Neural cell (in vitro differentiated cells): ENCODE data around the gene MSANTD2. TPM values are rescaled to one million over a fixed set of nuclear protein-coding genes. Genes with fewer than 3 reads are reported as not detected.

ENCODE experiments used
- H2AFZ ChIP-seq: fragments of 200-600, 300-800 bp; sonication (generic), shearing (Covaris generic); 2 replicates; pipeline ENCODE4 v1.6.0; 2014; ENCODE audit warnings: low read depth, mild to moderate bottlenecking, antibody characterized with exemption, low read length, moderate library complexity
- H3F3A ChIP-seq: fragments of 200-600 bp; shearing (Covaris generic); 2 replicates; pipeline ENCODE4 v1.6.1; 2016; ENCODE audit warnings: mild to moderate bottlenecking, moderate library complexity, mixed read lengths, antibody characterized with exemption, low read length; ENCODE audit not compliant: insufficient read depth, poor library complexity, severe bottlenecking
- H3K27ac ChIP-seq: fragments of 200-600, 300-800 bp; sonication (generic), shearing (Covaris generic); 2 replicates; pipeline ENCODE4 v1.5.1; 2014; ENCODE audit warnings: mild to moderate bottlenecking, low read length, moderate library complexity
- H3K27me3 ChIP-seq: fragments of 300-800, 200-600 bp; sonication (generic), shearing (Covaris generic); 2 replicates; pipeline ENCODE4 v1.6.0; 2014; ENCODE audit warnings: mild to moderate bottlenecking, low read depth, low read length, moderate library complexity; ENCODE audit not compliant: insufficient read depth
- H3K36me3 ChIP-seq: fragments of 300-800, 200-600 bp; sonication (generic), shearing (Covaris generic); 2 replicates; pipeline ENCODE4 v1.5.1; 2014; ENCODE audit warnings: mild to moderate bottlenecking, antibody characterized with exemption, low read length, moderate library complexity; ENCODE audit not compliant: insufficient read depth
- H3K4me2 ChIP-seq: fragments of 300-800, 200-600 bp; sonication (generic), shearing (Covaris generic); 2 replicates; pipeline ENCODE4 v1.6.0; 2014; ENCODE audit warnings: mild to moderate bottlenecking, low read length
- H3K4me3 ChIP-seq: fragments of 300-800, 200-600 bp; sonication (generic), shearing (Covaris generic); 2 replicates; pipeline ENCODE4 v1.5.1; 2014; ENCODE audit warnings: mild to moderate bottlenecking, low read length, moderate library complexity
- H3K79me2 ChIP-seq: fragments of 200-600 bp; shearing (Covaris generic); replicated peaks from 2 replicates; pipeline ENCODE4 v1.6.0; 2014; ENCODE audit warnings: mild to moderate bottlenecking, low read length, moderate library complexity; ENCODE audit not compliant: insufficient read depth
- H3K9ac ChIP-seq: fragments of 300-800, 200-600 bp; sonication (generic), shearing (Covaris generic); 2 replicates; pipeline ENCODE4 v1.6.1; 2016; ENCODE audit warnings: mild to moderate bottlenecking, low read length, mixed read lengths
- H3K9me2 ChIP-seq: fragments of 200-600 bp; shearing (Covaris generic); 2 replicates; pipeline ENCODE4 v1.6.1; 2016; ENCODE audit warnings: mild to moderate bottlenecking, low read length, mixed read lengths; ENCODE audit not compliant: insufficient read depth
- H3K9me3 ChIP-seq: fragments of 200-600, 300-800 bp; sonication (generic), shearing (Covaris generic); 2 replicates; pipeline ENCODE4 v1.6.1; 2016; ENCODE audit warnings: mild to moderate bottlenecking, mixed run types, low read length, moderate library complexity, mixed read lengths
- H4K20me1 ChIP-seq: fragments of 200-600 bp; shearing (Covaris generic); 2 replicates; pipeline ENCODE4 v1.6.1; 2016; ENCODE audit warnings: mild to moderate bottlenecking, mixed run types; ENCODE audit not compliant: insufficient read depth
- EP300 ChIP-seq: fragments of 450-650 bp; conservative IDR thresholded peaks from 2 replicates; pipeline ENCODE4 v1.6.1; 2014; ENCODE audit warnings: antibody characterized with exemption, mild to moderate bottlenecking, moderate library complexity; ENCODE audit not compliant: poor library complexity, severe bottlenecking
- EZH2 ChIP-seq: fragments of 200-600, 300-800 bp; shearing (Covaris generic), sonication (generic); IDR thresholded peaks from 2 replicates; pipeline ENCODE4 v1.6.1; 2014; ENCODE audit warnings: antibody characterized with exemption, low read length, borderline replicate concordance, mild to moderate bottlenecking; ENCODE audit not compliant: insufficient read depth, poor library complexity, severe bottlenecking
- MXI1 ChIP-seq: fragments of 450-650 bp; conservative IDR thresholded peaks from 2 replicates; pipeline ENCODE4 v1.6.1; 2014; ENCODE audit warnings: antibody characterized with exemption, mild to moderate bottlenecking; ENCODE audit not compliant: poor library complexity, severe bottlenecking
- POLR2AphosphoS5 ChIP-seq: IDR thresholded peaks from 2 replicates; pipeline ENCODE4 v1.6.1; 2012
- RAD21 ChIP-seq: fragments of 450-650 bp; conservative IDR thresholded peaks from 2 replicates; pipeline ENCODE4 v1.6.1; 2014; ENCODE audit warnings: antibody characterized with exemption, mild to moderate bottlenecking, moderate library complexity
- REST ChIP-seq: IDR thresholded peaks from 2 replicates; pipeline ENCODE4 v1.6.1; 2012; ENCODE audit warnings: borderline replicate concordance
- SMC3 ChIP-seq: fragments of 450-650 bp; conservative IDR thresholded peaks from 2 replicates; pipeline ENCODE4 v1.6.1; 2014; ENCODE audit warnings: antibody characterized with exemption, mild to moderate bottlenecking, moderate library complexity; ENCODE audit not compliant: poor library complexity
- TAF1 ChIP-seq: IDR thresholded peaks from 2 replicates; pipeline ENCODE4 v1.6.1; 2012; ENCODE audit warnings: low read depth
- polyA plus RNA-seq: library from polyadenylated mRNA; depleted of rRNA; stranded (reverse); fragments of >200 nt; gene quantifications from 2 replicates; pipeline ENCODE4 v1.2.3, GENCODE V29; 2014
- TF ChIP-seq, protein P1 (sequence below): fragments of 450-650 bp; IDR thresholded peaks from 2 replicates; pipeline ENCODE4 v1.5.1; 2014; ENCODE audit warnings: antibody characterized with exemption, mild to moderate bottlenecking, moderate library complexity; ENCODE audit not compliant: poor library complexity, severe bottlenecking

Gene MSANTD2
- polyA plus RNA-seq, 1 donor from 2014 or later: 45.3 TPM

GRCh38 chr11:124737638-124738305 is 62.4 kb downstream of the MSANTD2 start:
- TF ChIP-seq REST (no peak), EP300 (no peak), MXI1 (no peak), TAF1 (no peak), SMC3 (no peak), EZH2 (no peak), POLR2AphosphoS5 (no peak), RAD21 (no peak)
- TF ChIP-seq, protein P1, sequence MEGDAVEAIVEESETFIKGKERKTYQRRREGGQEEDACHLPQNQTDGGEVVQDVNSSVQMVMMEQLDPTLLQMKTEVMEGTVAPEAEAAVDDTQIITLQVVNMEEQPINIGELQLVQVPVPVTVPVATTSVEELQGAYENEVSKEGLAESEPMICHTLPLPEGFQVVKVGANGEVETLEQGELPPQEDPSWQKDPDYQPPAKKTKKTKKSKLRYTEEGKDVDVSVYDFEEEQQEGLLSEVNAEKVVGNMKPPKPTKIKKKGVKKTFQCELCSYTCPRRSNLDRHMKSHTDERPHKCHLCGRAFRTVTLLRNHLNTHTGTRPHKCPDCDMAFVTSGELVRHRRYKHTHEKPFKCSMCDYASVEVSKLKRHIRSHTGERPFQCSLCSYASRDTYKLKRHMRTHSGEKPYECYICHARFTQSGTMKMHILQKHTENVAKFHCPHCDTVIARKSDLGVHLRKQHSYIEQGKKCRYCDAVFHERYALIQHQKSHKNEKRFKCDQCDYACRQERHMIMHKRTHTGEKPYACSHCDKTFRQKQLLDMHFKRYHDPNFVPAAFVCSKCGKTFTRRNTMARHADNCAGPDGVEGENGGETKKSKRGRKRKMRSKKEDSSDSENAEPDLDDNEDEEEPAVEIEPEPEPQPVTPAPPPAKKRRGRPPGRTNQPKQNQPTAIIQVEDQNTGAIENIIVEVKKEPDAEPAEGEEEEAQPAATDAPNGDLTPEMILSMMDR: no peak
- no peak overlapping the region for H2AFZ ChIP-seq
- H3K9ac ChIP-seq: no peak overlapping the region
- H3K27me3 ChIP-seq: peaks cover 29% of the 10 kb centered on the region
- no peak overlapping the region for H3K4me3 ChIP-seq
- no peaks in the 10 kb centered on the region for H4K20me1 ChIP-seq
- no peak overlapping the region for H3K4me2 ChIP-seq
- H3K27ac ChIP-seq: no peak overlapping the region
- no peaks in the 10 kb centered on the region for H3K36me3 ChIP-seq
- H3F3A ChIP-seq: no peaks in the 10 kb centered on the region
- no peaks in the 10 kb centered on the region for H3K9me3 ChIP-seq
- no peaks in the 10 kb centered on the region for H3K79me2 ChIP-seq
- H3K9me2 ChIP-seq: no peaks in the 10 kb centered on the region

DNA sequence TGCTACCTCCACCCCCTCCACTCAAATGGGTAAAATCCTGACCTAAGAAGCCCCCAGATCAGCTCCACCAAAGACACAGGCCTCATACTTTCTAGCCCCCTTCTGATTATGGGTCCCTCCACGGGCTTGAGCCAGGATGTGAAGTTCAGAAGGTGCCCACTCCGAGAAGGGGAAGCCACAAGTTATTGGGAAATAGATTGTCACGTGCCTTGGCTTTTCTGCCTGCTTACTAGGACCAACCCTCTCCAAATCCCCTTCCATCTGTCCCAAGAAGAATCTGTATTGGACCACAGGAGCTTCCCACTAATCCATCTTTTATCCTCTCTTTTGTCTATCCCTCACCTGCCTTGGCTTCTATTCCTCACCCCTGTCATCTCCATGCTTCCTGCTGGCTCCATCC is 63.5 kb downstream of the MSANTD2 start:
- H3K79me2 ChIP-seq: no peaks in the 10 kb centered on the region
- no peaks in the 10 kb centered on the region for H3K9me3 ChIP-seq
- no peak overlapping the region for H2AFZ ChIP-seq
- peaks cover 19% of the 10 kb centered on the region for H3K27me3 ChIP-seq
- no peaks in the 10 kb centered on the region for H3K36me3 ChIP-seq
- H3K27ac ChIP-seq: no peak overlapping the region
- no peak overlapping the region for H3K9ac ChIP-seq
- H3K4me3 ChIP-seq: no peak overlapping the region
- H3K4me2 ChIP-seq: no peak overlapping the region
- TF ChIP-seq TAF1 (no peak), MXI1 (no peak), EP300 (no peak), SMC3 (no peak), POLR2AphosphoS5 (no peak), EZH2 (no peak), REST (no peak), RAD21 (no peak)
- TF ChIP-seq, protein P1: no peak
- no peaks in the 10 kb centered on the region for H4K20me1 ChIP-seq
- H3K9me2 ChIP-seq: no peaks in the 10 kb centered on the region
- H3F3A ChIP-seq: no peaks in the 10 kb centered on the region
